PFSK-1 (cell line): ENCODE measurements around the gene NT5DC2.

Experiments
- FOXP2 ChIP-seq: optimal IDR thresholded peaks from 2 replicates; pipeline ENCODE3; 2011; ENCODE audit warnings: borderline replicate concordance, control low read depth, inconsistent platforms; ENCODE audit not compliant: insufficient read depth; ENCODE audit errors: extremely low read length, extremely low read depth
- POLR2AphosphoS5 ChIP-seq: IDR thresholded peaks from 2 replicates; pipeline ENCODE4 v1.6.1; 2012; ENCODE audit warnings: low read depth, mild to moderate bottlenecking, control low read depth, low read length, moderate library complexity
- SIN3A ChIP-seq: IDR thresholded peaks from 2 replicates; pipeline ENCODE4 v1.6.1; 2012; ENCODE audit warnings: mild to moderate bottlenecking, low read length, moderate library complexity, borderline replicate concordance; ENCODE audit not compliant: insufficient read depth
- TAF1 ChIP-seq: IDR thresholded peaks from 2 replicates; pipeline ENCODE4 v1.6.1; 2012; ENCODE audit warnings: low read length, control low read depth, borderline replicate concordance; ENCODE audit not compliant: insufficient read depth
- TF ChIP-seq, protein P1 (sequence below), 2 experiments: IDR thresholded peaks; 2 replicates each; pipeline versions ENCODE4 v1.6.1 to v1.8.0; 2011 to 2012; ENCODE audit warnings: low read depth in 2 of 2, low read length in 2 of 2, control low read depth in 1 of 2, inconsistent platforms in 1 of 2, mild to moderate bottlenecking in 1 of 2, moderate library complexity in 1 of 2; ENCODE audit not compliant: insufficient read depth in 1 of 2

Gene NT5DC2

GRCh38 chr3:52523386-52524257, 10.0 kb downstream of the NT5DC2 start:
- peak; percentile 31; the same call in 1 of the 2 replicates for TF ChIP-seq POLR2AphosphoS5
- TF ChIP-seq, protein P1, sequence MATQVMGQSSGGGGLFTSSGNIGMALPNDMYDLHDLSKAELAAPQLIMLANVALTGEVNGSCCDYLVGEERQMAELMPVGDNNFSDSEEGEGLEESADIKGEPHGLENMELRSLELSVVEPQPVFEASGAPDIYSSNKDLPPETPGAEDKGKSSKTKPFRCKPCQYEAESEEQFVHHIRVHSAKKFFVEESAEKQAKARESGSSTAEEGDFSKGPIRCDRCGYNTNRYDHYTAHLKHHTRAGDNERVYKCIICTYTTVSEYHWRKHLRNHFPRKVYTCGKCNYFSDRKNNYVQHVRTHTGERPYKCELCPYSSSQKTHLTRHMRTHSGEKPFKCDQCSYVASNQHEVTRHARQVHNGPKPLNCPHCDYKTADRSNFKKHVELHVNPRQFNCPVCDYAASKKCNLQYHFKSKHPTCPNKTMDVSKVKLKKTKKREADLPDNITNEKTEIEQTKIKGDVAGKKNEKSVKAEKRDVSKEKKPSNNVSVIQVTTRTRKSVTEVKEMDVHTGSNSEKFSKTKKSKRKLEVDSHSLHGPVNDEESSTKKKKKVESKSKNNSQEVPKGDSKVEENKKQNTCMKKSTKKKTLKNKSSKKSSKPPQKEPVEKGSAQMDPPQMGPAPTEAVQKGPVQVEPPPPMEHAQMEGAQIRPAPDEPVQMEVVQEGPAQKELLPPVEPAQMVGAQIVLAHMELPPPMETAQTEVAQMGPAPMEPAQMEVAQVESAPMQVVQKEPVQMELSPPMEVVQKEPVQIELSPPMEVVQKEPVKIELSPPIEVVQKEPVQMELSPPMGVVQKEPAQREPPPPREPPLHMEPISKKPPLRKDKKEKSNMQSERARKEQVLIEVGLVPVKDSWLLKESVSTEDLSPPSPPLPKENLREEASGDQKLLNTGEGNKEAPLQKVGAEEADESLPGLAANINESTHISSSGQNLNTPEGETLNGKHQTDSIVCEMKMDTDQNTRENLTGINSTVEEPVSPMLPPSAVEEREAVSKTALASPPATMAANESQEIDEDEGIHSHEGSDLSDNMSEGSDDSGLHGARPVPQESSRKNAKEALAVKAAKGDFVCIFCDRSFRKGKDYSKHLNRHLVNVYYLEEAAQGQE (IDR thresholded peaks at IDR 0.05; ENCODE audit: insufficient read depth in 1 of 2, low read depth in 2 of 2, low read length in 2 of 2) = no peak
- no peak for TF ChIP-seq TAF1
- no peak for TF ChIP-seq SIN3A
- no peak for TF ChIP-seq FOXP2

DNA sequence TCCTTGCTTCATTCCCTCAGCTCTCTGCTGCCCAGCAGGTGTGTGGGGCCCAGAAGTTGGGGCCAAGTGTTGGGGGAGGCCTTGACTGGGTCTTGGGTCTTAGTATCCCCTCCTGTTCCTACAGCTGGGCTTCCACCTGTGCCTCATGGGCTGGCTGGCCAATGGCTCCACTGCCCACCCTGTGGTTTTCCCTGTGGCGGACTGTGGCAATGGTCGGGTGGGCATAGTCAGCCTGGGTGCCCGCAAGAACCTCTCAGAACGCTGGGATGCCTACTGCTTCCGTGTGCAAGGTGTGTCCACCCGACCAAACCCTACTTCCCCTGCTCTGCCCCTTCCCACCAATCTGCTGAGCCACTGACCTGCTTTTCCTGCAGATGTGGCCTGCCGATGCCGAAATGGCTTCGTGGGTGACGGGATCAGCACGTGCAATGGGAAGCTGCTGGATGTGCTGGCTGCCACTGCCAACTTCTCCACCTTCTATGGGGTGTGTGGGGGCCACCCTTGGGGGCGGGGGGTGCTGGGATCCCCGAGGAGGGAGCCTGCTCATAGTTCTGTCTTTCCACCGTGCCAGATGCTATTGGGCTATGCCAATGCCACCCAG, 10.9 kb downstream of the NT5DC2 start:
- TF ChIP-seq POLR2AphosphoS5 = no peak
- TF ChIP-seq FOXP2 = no peak
- TF ChIP-seq, protein P1 (IDR thresholded peaks at IDR 0.05; ENCODE audit: insufficient read depth in 1 of 2, low read depth in 2 of 2, low read length in 2 of 2) = no peak
- no peak for TF ChIP-seq TAF1
- no peak for TF ChIP-seq SIN3A

DNA sequence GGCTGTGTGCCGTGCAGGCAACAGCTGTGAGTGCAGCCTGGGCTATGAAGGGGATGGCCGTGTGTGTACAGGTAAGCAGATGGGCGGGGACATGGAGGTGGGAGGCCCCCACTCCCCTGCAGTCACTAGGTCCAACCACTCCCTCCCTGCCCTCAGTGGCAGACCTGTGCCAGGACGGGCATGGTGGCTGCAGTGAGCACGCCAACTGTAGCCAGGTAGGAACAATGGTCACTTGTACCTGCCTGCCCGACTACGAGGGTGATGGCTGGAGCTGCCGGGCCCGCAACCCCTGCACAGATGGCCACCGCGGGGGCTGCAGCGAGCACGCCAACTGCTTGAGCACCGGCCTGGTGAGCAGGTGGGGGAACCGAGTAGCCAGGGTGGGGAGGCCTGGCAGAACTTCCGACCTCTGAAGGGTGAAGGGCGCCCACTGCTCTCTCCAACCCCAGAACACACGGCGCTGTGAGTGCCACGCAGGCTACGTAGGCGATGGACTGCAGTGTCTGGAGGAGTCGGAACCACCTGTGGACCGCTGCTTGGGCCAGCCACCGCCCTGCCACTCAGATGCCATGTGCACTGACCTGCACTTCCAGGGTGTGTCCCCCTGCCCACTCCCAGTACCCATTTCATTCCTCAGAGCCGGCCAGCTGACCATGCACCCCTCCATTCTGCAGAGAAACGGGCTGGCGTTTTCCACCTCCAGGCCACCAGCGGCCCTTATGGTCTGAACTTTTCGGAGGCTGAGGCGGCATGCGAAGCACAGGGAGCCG, 11.6 kb downstream of the NT5DC2 start:
- TF ChIP-seq POLR2AphosphoS5 (no peak), SIN3A (no peak), FOXP2 (no peak), TAF1 (no peak)
- TF ChIP-seq, protein P1 (IDR thresholded peaks at IDR 0.05; ENCODE audit: insufficient read depth in 1 of 2, low read depth in 2 of 2, low read length in 2 of 2) = no peak

DNA sequence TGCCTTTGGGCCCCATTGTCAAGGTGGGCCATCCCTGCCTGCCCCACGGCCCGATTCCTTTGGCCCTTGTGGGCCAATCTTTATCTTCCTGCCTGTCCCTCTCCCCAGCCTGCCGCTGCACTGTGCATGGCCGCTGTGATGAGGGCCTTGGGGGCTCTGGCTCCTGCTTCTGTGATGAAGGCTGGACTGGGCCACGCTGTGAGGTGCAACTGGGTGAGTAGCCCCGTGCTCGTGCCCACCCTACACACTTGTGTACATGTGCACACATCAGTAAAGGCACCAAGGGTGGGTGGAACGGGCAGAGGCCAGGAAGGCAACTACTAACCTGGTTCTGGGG, 12.2 kb downstream of the NT5DC2 start:
- TF ChIP-seq SIN3A = no peak
- TF ChIP-seq TAF1 = no peak

DNA sequence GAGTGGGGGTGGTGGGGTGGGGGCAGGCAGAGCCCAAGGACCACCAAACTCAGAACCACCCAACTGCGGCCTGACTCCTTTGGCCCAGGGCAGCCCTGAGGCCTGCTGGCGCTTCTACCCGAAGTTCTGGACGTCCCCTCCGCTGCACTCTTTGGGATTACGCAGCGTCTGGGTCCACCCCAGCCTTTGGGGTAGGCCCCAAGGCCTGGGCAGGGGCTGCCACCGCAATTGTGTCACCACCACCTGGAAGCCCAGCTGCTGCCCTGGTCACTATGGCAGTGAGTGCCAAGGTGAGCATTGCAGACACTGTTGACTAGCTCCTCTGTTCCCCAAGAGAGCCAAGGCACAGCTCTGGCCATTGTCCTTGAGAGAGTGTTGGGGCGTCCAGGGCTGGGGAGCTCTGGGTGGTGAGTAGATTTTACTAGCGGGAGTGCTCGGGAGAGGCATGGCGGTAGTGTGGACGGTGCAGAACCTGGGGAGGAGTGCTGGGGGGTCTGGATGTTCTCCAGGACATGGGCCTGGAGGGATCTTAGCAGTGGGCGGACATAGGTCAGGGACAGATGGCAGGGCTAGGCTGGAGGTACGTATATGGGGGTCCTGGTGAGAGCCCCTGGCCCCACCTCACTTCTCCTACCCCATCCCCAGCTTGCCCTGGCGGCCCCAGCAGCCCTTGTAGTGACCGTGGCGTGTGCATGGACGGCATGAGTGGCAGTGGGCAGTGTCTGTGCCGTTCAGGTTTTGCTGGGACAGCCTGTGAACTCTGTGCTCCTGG, 12.8 kb downstream of the NT5DC2 start:
- TF ChIP-seq FOXP2 (no peak), POLR2AphosphoS5 (no peak), SIN3A (no peak)
